Inflammatory macrophage treated with lipopolysaccharide for 1 hour (primary cell): ENCODE data around the gene OAS3.

ENCODE experiments used
- DNase-seq, 2 donors: peaks; one replicate each; pipeline ENCODE4 v3.0.0-alpha.2; 2020 to 2022

Gene OAS3

DNA sequence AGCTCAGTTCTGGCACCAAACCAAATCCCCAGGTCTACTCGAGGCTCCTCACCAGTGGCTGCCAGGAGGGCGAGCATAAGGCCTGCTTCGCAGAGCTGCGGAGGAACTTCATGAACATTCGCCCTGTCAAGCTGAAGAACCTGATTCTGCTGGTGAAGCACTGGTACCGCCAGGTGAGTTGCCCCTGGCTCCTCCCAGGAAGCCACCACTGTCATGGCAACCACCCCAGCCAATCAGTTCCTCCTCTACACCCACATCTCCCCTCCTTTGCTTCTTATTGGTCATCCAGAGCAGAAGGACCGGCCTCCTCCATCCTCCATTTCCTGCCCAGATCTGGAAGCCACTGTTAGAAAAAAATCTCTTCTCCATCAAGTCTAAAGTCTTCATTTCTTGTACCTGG lies 22.8 kb downstream of the OAS3 start:
- no peak for DNase-seq

GRCh38 chr12:112961536-112961935 lies 23.3 kb downstream of the OAS3 start:
- DNase-seq = no peak

DNA sequence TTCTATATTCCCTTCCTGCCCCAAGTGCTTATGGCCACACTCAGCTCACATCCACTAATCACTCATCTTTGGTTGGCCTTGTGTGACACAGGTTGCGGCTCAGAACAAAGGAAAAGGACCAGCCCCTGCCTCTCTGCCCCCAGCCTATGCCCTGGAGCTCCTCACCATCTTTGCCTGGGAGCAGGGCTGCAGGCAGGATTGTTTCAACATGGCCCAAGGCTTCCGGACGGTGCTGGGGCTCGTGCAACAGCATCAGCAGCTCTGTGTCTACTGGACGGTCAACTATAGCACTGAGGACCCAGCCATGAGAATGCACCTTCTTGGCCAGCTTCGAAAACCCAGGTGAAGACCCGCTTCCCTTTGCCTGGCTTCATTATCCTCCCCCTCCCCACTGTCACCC lies 24.3 kb downstream of the OAS3 start:
- no peak for DNase-seq

GRCh38 chr12:112963227-112963861 lies 25.1 kb downstream of the OAS3 start:
- DNase-seq = no peak

GRCh38 chr12:112964067-112964670 lies 25.9 kb downstream of the OAS3 start:
- DNase-seq = no peak

DNA sequence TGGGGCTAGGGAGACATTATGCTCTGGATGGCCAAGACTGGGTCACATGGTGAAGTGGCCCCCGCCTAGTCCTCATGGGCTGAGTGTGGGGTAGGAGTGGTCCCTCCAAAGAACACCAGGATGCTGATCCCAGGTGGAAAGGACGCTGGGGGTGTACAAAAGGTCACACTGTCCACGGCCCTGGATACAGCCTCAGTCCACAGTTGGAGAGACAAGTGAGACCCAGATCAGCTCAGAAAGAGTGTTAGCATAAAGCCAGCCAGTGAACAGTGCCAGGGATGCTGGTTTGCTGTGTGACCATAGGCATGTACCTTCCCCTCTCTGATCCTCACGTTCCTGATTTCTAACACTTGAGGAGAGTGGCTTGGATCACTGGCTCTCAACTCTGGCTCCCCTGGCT lies 26.6 kb downstream of the OAS3 start:
- DNase-seq = no peak

- DNase-seq = no peak
These were observed 27.4 kb downstream of the OAS3 start for GRCh38 chr12:112965643-112966042.

- no peak for DNase-seq
These were observed 29.0 kb downstream of the OAS3 start for GRCh38 chr12:112967306-112967705.

- no peak for DNase-seq
These were observed 29.6 kb downstream of the OAS3 start for GRCh38 chr12:112967858-112968257.

DNA sequence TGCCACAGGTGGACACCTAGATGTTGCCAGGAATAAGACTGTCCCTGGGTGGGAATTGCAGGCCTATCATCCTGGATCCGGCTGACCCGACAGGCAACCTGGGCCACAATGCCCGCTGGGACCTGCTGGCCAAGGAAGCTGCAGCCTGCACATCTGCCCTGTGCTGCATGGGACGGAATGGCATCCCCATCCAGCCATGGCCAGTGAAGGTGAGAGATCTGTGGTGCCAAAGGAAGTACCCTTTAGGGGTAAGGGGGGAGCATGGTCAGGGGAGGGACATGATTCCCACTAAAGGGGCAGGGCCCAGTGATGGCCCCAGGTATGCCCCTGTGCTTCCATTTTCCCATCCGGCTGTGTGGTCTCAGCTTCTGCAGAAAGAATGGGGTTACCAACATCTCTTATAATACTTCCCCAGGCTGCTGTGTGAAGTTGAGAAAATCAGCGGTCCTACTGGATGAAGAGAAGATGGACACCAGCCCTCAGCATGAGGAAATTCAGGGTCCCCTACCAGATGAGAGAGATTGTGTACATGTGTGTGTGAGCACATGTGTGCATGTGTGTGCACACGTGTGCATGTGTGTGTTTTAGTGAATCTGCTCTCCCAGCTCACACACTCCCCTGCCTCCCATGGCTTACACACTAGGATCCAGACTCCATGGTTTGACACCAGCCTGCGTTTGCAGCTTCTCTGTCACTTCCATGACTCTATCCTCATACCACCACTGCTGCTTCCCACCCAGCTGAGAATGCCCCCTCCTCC lies 31.5 kb downstream of the OAS3 start:
- no peak for DNase-seq

GRCh38 chr12:112970391-112970790 lies 32.1 kb downstream of the OAS3 start:
- DNase-seq = no peak

DNA sequence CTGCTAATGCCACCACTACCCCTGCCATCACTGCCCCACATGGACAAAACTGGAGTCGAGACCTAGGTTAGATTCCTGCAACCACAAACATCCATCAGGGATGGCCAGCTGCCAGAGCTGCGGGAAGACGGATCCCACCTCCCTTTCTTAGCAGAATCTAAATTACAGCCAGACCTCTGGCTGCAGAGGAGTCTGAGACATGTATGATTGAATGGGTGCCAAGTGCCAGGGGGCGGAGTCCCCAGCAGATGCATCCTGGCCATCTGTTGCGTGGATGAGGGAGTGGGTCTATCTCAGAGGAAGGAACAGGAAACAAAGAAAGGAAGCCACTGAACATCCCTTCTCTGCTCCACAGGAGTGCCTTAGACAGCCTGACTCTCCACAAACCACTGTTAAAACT lies 33.0 kb downstream of the OAS3 start:
- no peak for DNase-seq

GRCh38 chr12:112973011-112973735 lies 34.9 kb downstream of the OAS3 start:
- no peak for DNase-seq

- no peak for DNase-seq
These were observed 35.6 kb downstream of the OAS3 start for GRCh38 chr12:112973818-112974231.

GRCh38 chr12:112974904-112975303 lies 36.6 kb downstream of the OAS3 start:
- DNase-seq = no peak

DNA sequence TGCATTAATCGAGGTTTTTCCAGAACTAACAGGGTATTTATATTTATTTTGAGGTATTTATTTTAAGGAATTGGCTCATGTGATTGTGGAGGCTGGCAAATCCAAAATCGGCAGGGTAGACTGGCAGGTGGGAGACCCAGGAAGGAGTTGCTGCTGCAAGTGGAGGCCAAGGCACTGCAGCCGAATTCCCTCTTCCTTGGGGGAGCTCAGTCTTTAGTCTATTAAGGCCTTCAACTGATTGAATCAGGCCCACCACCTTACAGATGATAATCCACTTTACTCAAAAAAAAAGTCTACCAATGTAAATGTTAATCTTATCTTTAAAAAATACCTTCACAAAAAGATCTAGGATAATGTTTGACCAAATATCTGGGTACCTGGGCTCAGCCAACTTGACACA lies 38.9 kb downstream of the OAS3 start:
- no peak for DNase-seq

GRCh38 chr12:112977641-112978040 lies 39.4 kb downstream of the OAS3 start:
- peak in 1 of 2 donors; percentile 35 for DNase-seq

DNA sequence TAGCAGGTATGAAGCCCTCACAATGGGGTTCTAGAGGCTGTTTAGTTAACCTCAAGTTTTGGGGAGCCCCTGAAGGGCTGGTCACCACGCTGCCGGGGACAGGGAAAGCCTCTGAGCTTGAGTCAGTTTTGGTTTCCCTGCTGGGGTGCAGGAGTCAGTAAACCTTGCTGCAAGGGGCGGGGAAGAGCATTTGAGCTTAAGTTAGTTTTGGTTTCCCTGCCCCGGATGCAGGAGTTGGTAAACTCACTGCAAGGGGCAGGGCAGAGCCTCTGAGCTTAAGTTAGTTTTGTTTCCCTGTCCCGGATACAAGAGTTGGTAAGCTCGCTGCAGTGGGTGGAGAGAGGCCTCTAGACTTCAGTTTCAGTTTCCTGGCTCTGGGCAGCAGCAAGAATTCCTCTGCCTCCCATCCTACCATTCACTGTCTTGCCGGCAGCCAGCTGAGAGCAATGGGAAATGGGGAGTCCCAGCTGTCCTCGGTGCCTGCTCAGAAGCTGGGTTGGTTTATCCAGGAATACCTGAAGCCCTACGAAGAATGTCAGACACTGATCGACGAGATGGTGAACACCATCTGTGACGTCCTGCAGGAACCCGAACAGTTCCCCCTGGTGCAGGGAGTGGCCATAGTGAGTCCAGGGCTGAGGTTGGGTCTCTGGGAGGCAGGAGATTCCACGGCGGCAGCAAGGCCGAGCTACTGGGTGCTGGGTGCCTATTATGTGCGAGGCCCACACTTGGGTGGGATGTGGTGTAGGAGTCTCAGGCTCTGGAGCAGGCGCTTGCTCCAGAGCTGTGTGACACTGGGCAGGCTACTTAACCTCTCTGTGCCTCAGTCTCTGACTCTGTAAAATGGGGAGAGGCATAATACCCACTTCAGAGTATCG lies 40.1 kb downstream of the OAS3 start, which contains the start of gene OAS2:
Gene OAS2, plus strand, starts transcription at position 357 of the 878 bp plus-strand sequence. Its CDS starts 90 bp downstream, at position 447.
- peak; percentile 94 to 96 for DNase-seq

- DNase-seq = peak; percentile 12 to 63
These were observed 40.9 kb downstream of the OAS3 start for GRCh38 chr12:112979041-112979680.

GRCh38 chr12:112980491-112981158 lies 42.4 kb downstream of the OAS3 start:
- peak; percentile 15 to 37 for DNase-seq

DNA sequence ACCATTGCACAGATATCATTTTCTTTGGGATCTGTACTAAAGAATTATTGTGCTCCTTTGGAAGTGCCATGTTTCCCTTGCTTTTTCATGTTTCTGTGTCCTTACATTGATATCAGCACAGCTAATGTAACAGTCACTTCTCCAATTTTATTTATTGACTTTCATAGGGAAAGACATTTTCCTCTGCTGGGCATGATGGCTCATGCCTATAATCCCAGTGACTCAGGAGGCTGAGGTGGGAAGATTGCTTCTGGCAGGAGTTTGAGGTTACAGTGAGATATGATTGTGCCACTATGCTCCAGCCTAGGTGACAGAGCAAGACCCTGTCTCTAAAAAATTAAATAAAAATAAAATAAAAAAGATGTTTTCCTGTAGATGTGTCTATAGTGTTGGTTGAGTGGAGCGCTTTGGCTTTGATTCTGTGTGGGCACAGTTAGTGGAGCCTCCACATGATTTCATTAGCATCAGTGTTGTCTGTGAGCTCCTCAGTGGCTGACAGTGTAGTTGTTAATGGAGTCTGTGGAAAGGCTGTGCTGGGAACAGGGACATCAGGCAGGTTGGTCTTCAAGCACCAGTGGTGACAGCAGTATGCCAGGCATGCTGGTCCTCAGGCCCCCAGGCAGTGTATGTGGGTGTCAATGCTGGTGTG lies 47.5 kb downstream of the OAS3 start:
- DNase-seq = no peak
